Medulla oblongata (tissue), 1 donor: ENCODE data around the gene PHLPP2.
"Not testable (repeated sequence)": the region's sequence is repeated elsewhere in the genome, so short reads cannot be mapped to it uniquely, and the experiment has no call there.

Experiments used
- DNase-seq: peaks from one replicate; pipeline ENCODE4 v3.0.0-alpha.2; 2015; ENCODE audit errors: extremely low spot score

Gene PHLPP2

DNA sequence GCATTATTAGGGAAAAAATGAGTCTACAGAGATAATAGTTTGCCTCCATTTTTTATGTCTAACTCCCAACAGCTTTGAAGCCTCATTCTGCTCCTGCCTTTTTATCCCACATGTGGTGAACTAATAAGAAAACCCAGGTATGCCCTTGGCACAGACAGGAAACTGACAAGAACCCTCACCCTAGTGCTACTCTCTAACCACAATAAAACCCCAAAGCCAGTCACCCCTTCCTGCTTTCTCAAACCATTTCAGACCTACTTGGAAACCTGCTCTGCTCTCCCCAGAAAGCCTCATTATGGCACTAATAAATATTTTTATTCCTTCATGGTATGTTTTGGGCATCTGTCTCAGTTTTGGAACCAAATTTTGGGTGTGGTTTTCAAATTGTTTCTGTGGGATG lies 102.4 kb downstream of the PHLPP2 start:
- DNase-seq: no peak

DNA sequence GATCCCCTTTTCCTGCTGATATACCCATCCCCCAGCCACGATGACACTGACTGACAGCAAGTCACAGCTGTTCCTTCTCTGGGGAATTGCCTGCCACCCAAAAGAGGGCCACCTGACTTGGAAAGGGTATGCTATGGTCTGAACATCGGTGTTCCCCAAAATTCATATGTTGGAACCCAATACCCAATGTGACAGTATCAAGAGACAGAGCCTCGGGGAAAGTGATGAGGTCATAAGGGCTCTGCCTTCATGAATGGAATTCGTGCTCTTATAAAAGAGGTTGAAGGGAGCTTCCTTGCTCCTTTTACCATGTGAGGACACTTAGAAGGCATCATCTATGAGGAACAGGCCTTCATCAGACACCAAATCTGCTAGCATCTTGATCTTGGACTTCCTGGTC lies 106.1 kb downstream of the PHLPP2 start:
- DNase-seq: no peak

DNA sequence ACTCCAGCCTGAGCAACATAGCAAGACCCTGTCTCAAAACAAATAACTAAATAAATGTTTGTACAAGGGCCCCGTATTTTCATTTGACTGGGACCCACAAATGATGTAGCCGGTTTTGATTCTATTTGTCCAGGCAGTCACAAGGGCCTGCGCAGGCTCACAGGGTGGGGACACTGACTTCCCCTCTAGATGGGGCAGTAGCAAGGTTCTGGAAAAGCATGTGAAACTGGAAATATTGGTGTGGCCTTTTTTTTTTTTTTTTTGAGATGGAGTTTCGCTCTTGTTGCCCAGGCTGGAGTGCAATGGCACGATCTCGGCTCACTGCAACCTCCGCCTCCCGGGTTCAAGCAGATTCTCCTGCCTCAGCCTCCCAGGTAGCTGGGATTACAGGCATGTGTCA lies 109.5 kb downstream of the PHLPP2 start:
- DNase-seq: not testable (repeated sequence)

DNA sequence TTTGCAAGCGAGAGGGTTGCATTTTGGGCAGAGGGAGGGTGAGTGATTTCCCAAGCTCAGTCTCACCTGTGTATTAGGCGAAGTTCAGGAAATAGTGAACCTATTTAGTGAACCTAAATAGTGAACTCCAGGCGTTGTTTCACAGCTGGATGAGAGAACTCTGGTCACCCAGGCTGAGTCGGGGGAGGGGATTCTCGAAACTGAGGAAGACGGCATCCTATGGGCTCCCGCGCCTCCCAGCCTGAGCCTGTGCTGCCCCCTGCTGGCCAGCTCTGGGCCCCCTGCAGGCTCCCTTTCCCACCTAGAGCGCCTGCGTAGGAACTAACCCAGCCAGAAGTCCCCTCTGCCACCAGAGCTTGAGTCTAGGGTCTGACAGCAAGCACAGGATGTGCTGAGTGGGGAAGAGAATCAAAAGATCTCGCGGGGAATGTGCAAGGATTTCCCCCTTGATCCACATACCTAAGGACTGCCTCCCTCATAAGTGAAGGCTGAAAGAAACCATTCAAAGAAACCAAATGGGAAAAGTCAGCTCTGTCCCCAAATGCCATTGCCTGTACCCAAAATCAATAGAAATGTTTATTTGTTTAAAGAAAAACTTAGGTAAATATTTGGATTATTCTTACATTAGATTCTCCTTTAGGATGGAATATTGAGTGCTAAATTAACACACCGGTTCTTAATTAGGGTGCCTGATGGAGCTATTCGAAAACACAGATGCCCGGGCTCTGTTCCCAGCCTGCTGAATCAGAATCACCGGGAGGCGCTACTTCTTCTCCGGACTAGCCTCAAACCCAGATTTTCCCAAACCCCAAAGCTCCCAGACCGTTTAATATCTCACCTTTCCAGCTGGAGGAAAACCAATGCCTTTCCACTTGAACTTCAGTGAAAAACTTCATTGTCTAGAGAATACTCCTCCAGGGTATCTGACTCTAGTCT lies 113.3 kb downstream of the PHLPP2 start:
- peak; percentile 67 for DNase-seq

DNA sequence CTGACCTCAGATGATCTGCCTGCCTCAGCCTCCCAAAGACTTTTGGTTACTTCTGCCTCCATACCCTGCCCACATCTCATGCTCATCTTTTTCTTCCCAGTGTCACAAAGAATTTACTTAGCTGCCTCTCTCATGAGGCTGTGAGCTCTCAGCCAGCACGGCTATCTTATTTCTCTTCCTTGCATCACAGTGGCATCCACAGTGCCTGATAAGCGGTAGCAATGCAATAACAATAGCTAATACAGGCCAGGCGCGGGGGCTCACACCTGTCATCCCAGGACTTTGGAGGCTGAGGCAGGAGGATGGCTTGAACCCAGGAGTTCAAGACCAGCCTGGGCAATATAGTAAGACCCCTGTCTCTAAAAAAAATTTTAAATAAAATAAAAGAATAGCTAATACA lies 114.1 kb downstream of the PHLPP2 start:
- DNase-seq: no peak

DNA sequence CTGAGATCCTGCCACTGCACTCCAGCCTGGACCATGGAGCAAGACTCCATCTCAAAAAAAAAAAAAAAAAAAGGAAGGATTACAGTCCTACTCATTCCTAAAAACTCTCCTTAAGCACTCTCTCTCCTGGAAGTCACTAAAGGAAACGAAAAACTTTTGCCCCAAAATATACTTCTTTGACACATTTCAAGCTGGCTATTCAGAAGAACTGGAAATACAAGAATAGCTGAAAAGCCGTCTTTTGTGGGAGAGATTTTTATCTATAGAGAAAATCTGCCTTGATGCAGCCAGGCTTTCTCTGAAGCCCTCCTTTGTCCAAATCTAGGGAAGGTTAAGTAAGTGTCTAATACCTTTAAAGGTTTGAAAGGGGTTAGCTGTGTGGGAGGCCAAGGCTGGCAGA lies 115.4 kb downstream of the PHLPP2 start:
- no peak for DNase-seq

DNA sequence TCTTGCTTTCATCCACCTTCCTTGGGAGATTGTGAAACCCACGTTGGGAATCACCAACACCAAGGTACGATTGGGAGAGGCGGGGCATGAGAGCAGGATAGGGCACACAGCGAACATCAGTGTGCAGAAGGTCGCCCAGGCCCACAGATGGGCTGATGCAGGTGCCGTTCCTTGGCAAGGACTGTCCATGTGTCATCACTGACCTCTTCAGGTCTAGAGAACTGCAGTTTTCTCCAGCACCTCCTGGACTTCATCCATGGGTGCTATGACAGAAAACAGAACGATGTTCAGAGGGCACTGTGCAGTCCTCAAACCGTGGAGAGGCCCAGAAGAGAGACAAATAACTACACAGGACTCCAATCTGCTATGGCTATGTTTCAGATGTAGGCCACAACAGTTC lies 123.7 kb downstream of the PHLPP2 start:
- DNase-seq: peak; percentile 28

DNA sequence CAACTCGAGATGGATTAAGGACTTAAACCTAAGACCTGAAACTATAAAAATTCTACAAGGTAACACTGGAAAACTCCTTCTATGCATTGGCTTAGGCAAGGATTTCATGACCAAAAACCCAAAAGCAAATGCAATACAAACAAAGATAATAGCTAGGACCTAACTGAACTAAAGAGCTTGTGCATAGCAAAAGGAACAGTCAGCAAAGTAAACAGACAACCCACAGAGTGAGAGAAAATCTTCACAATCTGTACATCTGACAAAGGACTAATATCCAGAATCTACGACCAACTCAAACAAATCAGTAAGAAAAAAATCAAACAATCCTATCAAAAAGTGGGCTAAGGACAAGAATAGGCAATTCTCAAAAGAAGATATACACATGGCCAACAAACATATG lies 126.1 kb downstream of the PHLPP2 start:
- DNase-seq: not testable (repeated sequence)

DNA sequence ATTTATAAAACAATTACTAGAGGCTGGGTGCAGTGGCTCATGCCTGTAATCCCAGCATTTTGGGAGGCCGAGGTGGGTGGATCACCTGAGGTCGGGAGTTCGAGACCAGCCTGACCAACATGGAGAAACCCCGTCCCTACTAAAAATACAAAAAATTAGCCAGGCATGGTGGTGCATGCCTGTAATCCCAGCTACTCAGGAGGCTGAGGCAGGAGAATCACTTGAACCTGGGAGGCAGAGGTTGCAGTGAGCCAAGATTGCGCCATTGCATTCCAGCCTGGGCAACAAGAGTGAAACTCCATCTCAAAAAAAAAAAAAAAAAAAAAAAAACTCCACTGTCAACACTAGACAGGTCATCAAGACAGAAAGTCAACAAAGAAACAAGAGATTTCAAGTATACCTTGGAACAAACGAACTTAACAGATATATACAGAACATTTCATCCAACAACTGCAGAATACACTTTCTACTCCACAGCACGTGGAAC lies 129.1 kb downstream of the PHLPP2 start:
- not testable (repeated sequence) for DNase-seq
